PC-9 (cell line): ENCODE results near the gene ALDH4A1. TPM values are rescaled to one million over a fixed set of nuclear protein-coding genes. Genes with fewer than 3 reads are reported as not detected.

Experiments used
- BruUV-seq: library from RNA; stranded (reverse); fragments of 400-500 nt; replicated peaks from 2 replicates; lab custom pipeline; 2021; lab: Mats Ljungman, UMichigan
- CTCF ChIA-PET: fragments of 300-600 bp; sonication (Branson Sonifier 250); formaldehyde crosslinking; loops from one replicate; lab custom pipeline; 2022; ENCODE audit warnings: antibody characterized with exemption; lab: Charles Lee
- POLR2A ChIA-PET: fragments of 300-600 bp; sonication (Branson Sonifier 250); formaldehyde crosslinking; loops from one replicate; lab custom pipeline; 2022; ENCODE audit warnings: antibody characterized with exemption; ENCODE audit not compliant: unreplicated experiment; lab: Charles Lee
- DNase-seq, 2 experiments: peaks; one replicate each; pipeline versions ENCODE4 v3.0.0 to v3.0.0-alpha.2; 2015 to 2022; ENCODE audit warnings: mixed read lengths in 1 of 2
- H2AFZ ChIP-seq: fragments of 200-600 bp; sonication (generic); 2 replicates; pipeline ENCODE4 v1.8.1; 2017; ENCODE audit warnings: antibody characterized with exemption
- H3F3A ChIP-seq: fragments of 200-600 bp; sonication (generic); 2 replicates; pipeline ENCODE4 v1.8.1; 2017; ENCODE audit warnings: antibody characterized with exemption, mild to moderate bottlenecking, low read depth; ENCODE audit not compliant: insufficient read depth
- H3K27ac ChIP-seq: fragments of 200-600 bp; sonication (generic); 2 replicates; pipeline ENCODE4 v1.6.1; 2016; ENCODE audit warnings: mixed run types
- H3K27me3 ChIP-seq: fragments of 200-600 bp; sonication (generic); 2 replicates; pipeline ENCODE4 v1.6.1; 2016; ENCODE audit warnings: low read depth, mixed run types; ENCODE audit not compliant: insufficient read depth
- H3K36me3 ChIP-seq: fragments of 200-600 bp; sonication (generic); 2 replicates; pipeline ENCODE4 v1.6.1; 2016; ENCODE audit warnings: low read depth, mixed run types
- H3K4me1 ChIP-seq: fragments of 200-600 bp; sonication (generic); replicated peaks from 2 replicates; pipeline ENCODE4 v1.6.1; 2016; ENCODE audit warnings: mixed run types; ENCODE audit not compliant: insufficient read depth
- H3K4me2 ChIP-seq: fragments of 200-600 bp; sonication (generic); 2 replicates; pipeline ENCODE4 v1.6.1; 2017; ENCODE audit warnings: mixed run types
- H3K4me3 ChIP-seq: fragments of 200-600 bp; sonication (generic); 2 replicates; pipeline ENCODE4 v1.6.1; 2016; ENCODE audit warnings: mixed run types
- H3K79me2 ChIP-seq: fragments of 200-600 bp; sonication (generic); 2 replicates; pipeline ENCODE4 v1.6.1; 2017; ENCODE audit warnings: low read depth, mixed run types
- H3K9me2 ChIP-seq: fragments of 200-600 bp; sonication (generic); 2 replicates; pipeline ENCODE4 v1.8.1; 2017; ENCODE audit warnings: mild to moderate bottlenecking; ENCODE audit not compliant: insufficient read depth
- H3K9me3 ChIP-seq: fragments of 200-600 bp; sonication (generic); 2 replicates; pipeline ENCODE4 v1.8.1; 2016; ENCODE audit warnings: low read depth; ENCODE audit not compliant: insufficient read depth
- H4K20me1 ChIP-seq: fragments of 200-600 bp; sonication (generic); 2 replicates; pipeline ENCODE4 v1.8.1; 2017; ENCODE audit not compliant: insufficient read depth
- CTCF ChIP-seq: fragments of 200-600 bp; sonication (generic); conservative IDR thresholded peaks from 2 replicates; pipeline ENCODE4 v1.6.1; 2017; ENCODE audit warnings: mixed run types, antibody characterized with exemption, mild to moderate bottlenecking, moderate library complexity
- EZH2 ChIP-seq: fragments of 200-600 bp; sonication (generic); IDR thresholded peaks from 2 replicates; pipeline ENCODE4 v1.8.0; 2017; ENCODE audit warnings: antibody characterized with exemption, low read depth
- intact Hi-C: fragments of 100-400 bp; cut with micrococcal nuclease; formaldehyde crosslinking; loops from one replicate; pipeline ENCODE4 v1.10.0; 2022; ENCODE audit not compliant: unreplicated experiment
- total RNA-seq: library from RNA; stranded (reverse); gene quantifications from 2 replicates; pipeline ENCODE4 v1.2.3, GENCODE V29; 2021

ALDH4A1 gene
- total RNA-seq, 1 experiment from 2014 or later = 15.0 TPM

- no peak for DNase-seq
- Histone ChIP-seq H4K20me1 (no peaks in the 10 kb centered on the region), H3F3A (no peaks in the 10 kb centered on the region), H3K27me3 (no peaks in the 10 kb centered on the region), H3K9me3 (no peaks in the 10 kb centered on the region), H3K79me2 (0 out of 2 replicates have a peak, but pooled peaks cover 17% of the 10 kb centered on the region), H3K4me2 (no peak overlapping the region), H3K27ac (no peak overlapping the region), H3K4me1 (no peaks in the 10 kb centered on the region; the same call in none of the 2 replicates), H2AFZ (no peak overlapping the region), H3K36me3 (no peaks in the 10 kb centered on the region), H3K4me3 (no peak overlapping the region), H3K9me2 (no peaks in the 10 kb centered on the region)
- no TSS peak for BruUV-seq
- ChIA-PET POLR2A (interaction anchor here (0.7 kb wide), 1 partner anchor 70 kb away, joined by 3 read pairs; no protein-coding TSS in a partner anchor), CTCF (interaction anchor here (0.6 kb wide), 1 partner anchor 15 kb away, joined by 3 read pairs; no protein-coding TSS in a partner anchor)
- intact Hi-C loops = loop anchor here (2.0 kb wide), 1 partner anchor 13 kb away; no protein-coding TSS in a partner anchor
- TF ChIP-seq CTCF (no peak), EZH2 (no peak)
Observed at GRCh38 chr1:18939398-18940302, 37.3 kb upstream of the ALDH4A1 start.

GRCh38 chr1:18938707-18939070, 36.3 kb upstream of the ALDH4A1 start:
- POLR2A ChIA-PET = interaction anchor here (0.7 kb wide), 1 partner anchor 71 kb away, joined by 3 read pairs; no protein-coding TSS in a partner anchor

More at GRCh38 chr1:18938707-18939070, 36.3 kb upstream of the ALDH4A1 start:
- intact Hi-C loops = no loop called here
- CTCF ChIA-PET = interaction anchor here (0.6 kb wide), 1 partner anchor 14 kb away, joined by 3 read pairs; no protein-coding TSS in a partner anchor
- H3K36me3 ChIP-seq = no peaks in the 10 kb centered on the region
- no peaks in the 10 kb centered on the region for H3K9me2 ChIP-seq
- H2AFZ ChIP-seq = no peak overlapping the region
- BruUV-seq = no TSS peak
- no peaks in the 10 kb centered on the region for H3F3A ChIP-seq
- no peak for TF ChIP-seq EZH2
- no peak for TF ChIP-seq CTCF
- H3K4me2 ChIP-seq = no peak overlapping the region
- no peaks in the 10 kb centered on the region for H3K9me3 ChIP-seq
- H3K4me3 ChIP-seq = no peak overlapping the region
- H4K20me1 ChIP-seq = no peaks in the 10 kb centered on the region
- H3K27me3 ChIP-seq = no peaks in the 10 kb centered on the region
- H3K79me2 ChIP-seq = 0 out of 2 replicates have a peak, but pooled peaks cover 17% of the 10 kb centered on the region
- DNase-seq = peak in 1 of 2 experiments; percentile 23
- no peak overlapping the region for H3K27ac ChIP-seq
- H3K4me1 ChIP-seq = no peaks in the 10 kb centered on the region; the same call in none of the 2 replicates
